Activated T-cell treated with anti-CD3 and anti-CD28 coated beads, Interleukin-2, amount 50 U/mL, for 24 hours (primary cell): Measurements from ENCODE around the gene SZRD1.
A peak's percentile ranks its signal among the peaks of the same experiment; 100 is the strongest.

ENCODE experiments used
- DNase-seq: peaks from one replicate; pipeline ENCODE4 v3.0.0-alpha.2; 2020
- H3K27ac Mint-ChIP-seq: 2 replicates; pipeline ENCODE4 v1.8.0; 2020; ENCODE audit warnings: mild to moderate bottlenecking, mixed read lengths
- H3K27me3 Mint-ChIP-seq: 2 replicates; pipeline ENCODE4 v1.8.0; 2020; ENCODE audit warnings: mixed read lengths
- H3K36me3 Mint-ChIP-seq: 2 replicates; pipeline ENCODE4 v1.8.0; 2020; ENCODE audit warnings: low read depth, mixed read lengths
- H3K4me1 Mint-ChIP-seq: 2 replicates; pipeline ENCODE4 v1.8.0; 2020; ENCODE audit warnings: low read depth, mixed read lengths
- H3K4me3 Mint-ChIP-seq: 2 replicates; pipeline ENCODE4 v1.8.0; 2020; ENCODE audit warnings: mild to moderate bottlenecking, moderate library complexity, mixed read lengths
- H3K9me3 Mint-ChIP-seq: 2 replicates; pipeline ENCODE4 v1.8.0; 2020; ENCODE audit warnings: mixed read lengths

Gene SZRD1

GRCh38 chr1:16434007-16434406 is 67.0 kb downstream of the SZRD1 start:
- Mint-ChIP-seq H3K9me3 (no peaks in the 10 kb centered on the region), H3K4me3 (no peak overlapping the region), H3K27ac (no peak overlapping the region), H3K36me3 (no peaks in the 10 kb centered on the region), H3K27me3 (no peaks in the 10 kb centered on the region), H3K4me1 (peaks cover 12% of the 10 kb centered on the region)
- no peak for DNase-seq

- Mint-ChIP-seq H3K27me3 (no peaks in the 10 kb centered on the region), H3K9me3 (no peaks in the 10 kb centered on the region), H3K4me3 (no peak overlapping the region), H3K27ac (no peak overlapping the region), H3K4me1 (peaks cover 12% of the 10 kb centered on the region), H3K36me3 (no peaks in the 10 kb centered on the region)
- no peak for DNase-seq
Observed at GRCh38 chr1:16434501-16434900, 67.5 kb downstream of the SZRD1 start.

GRCh38 chr1:16436946-16437474 is 70.0 kb downstream of the SZRD1 start, which contains the start of gene SPATA21:
Gene SPATA21 (minus strand): TSS chr1:16437424. CDS start chr1:16431371, 6,053 bp downstream.
- peaks cover 25% of the 10 kb centered on the region for H3K4me1 Mint-ChIP-seq
- peaks cover 12% of the 10 kb centered on the region for H3K36me3 Mint-ChIP-seq
- no peak within 1 kb of the TSS for H3K27ac Mint-ChIP-seq
- no peaks in the 10 kb centered on the region for H3K9me3 Mint-ChIP-seq
- DNase-seq: no peak
- H3K4me3 Mint-ChIP-seq: no peak within 1 kb of the TSS
- no peaks in the 10 kb centered on the region for H3K27me3 Mint-ChIP-seq

GRCh38 chr1:16438516-16438915 is 71.5 kb downstream of the SZRD1 start:
- Mint-ChIP-seq H3K4me1 (peaks cover 39% of the 10 kb centered on the region), H3K27me3 (no peaks in the 10 kb centered on the region), H3K4me3 (no peak overlapping the region), H3K27ac (no peak overlapping the region), H3K36me3 (peaks cover 22% of the 10 kb centered on the region), H3K9me3 (no peaks in the 10 kb centered on the region)
- DNase-seq: no peak

GRCh38 chr1:16438924-16439323 is 71.9 kb downstream of the SZRD1 start:
- no peak overlapping the region for H3K4me3 Mint-ChIP-seq
- no peak for DNase-seq
- no peaks in the 10 kb centered on the region for H3K9me3 Mint-ChIP-seq
- no peak overlapping the region for H3K27ac Mint-ChIP-seq
- no peaks in the 10 kb centered on the region for H3K27me3 Mint-ChIP-seq
- peaks cover 41% of the 10 kb centered on the region for H3K4me1 Mint-ChIP-seq
- H3K36me3 Mint-ChIP-seq: peaks cover 26% of the 10 kb centered on the region

GRCh38 chr1:16440131-16440469 is 73.1 kb downstream of the SZRD1 start:
- DNase-seq: no peak
- Mint-ChIP-seq H3K4me3 (peak overlapping the region; percentile 86), H3K27me3 (no peaks in the 10 kb centered on the region), H3K9me3 (no peaks in the 10 kb centered on the region), H3K27ac (peak overlapping the region; percentile 91), H3K4me1 (peaks cover 41% of the 10 kb centered on the region), H3K36me3 (peaks cover 37% of the 10 kb centered on the region)

GRCh38 chr1:16440470-16441281 is 73.6 kb downstream of the SZRD1 start, which contains the start of gene NECAP2:
Gene NECAP2 (plus strand): TSS chr1:16440724. CDS start chr1:16440762, 38 bp downstream.
- Mint-ChIP-seq H3K4me1 (peaks cover 42% of the 10 kb centered on the region), H3K27ac (peak within 1 kb of the TSS; percentile 91), H3K4me3 (peak within 1 kb of the TSS; percentile 86), H3K27me3 (no peaks in the 10 kb centered on the region), H3K36me3 (peaks cover 43% of the 10 kb centered on the region), H3K9me3 (no peaks in the 10 kb centered on the region)
- peak; percentile 98 for DNase-seq

- peaks cover 42% of the 10 kb centered on the region for H3K4me1 Mint-ChIP-seq
- no peaks in the 10 kb centered on the region for H3K27me3 Mint-ChIP-seq
- H3K9me3 Mint-ChIP-seq: no peaks in the 10 kb centered on the region
- H3K4me3 Mint-ChIP-seq: peak overlapping the region; percentile 86
- no peak for DNase-seq
- H3K27ac Mint-ChIP-seq: peak overlapping the region; percentile 91
- H3K36me3 Mint-ChIP-seq: peaks cover 47% of the 10 kb centered on the region
Observed at GRCh38 chr1:16441282-16441665, 74.2 kb downstream of the SZRD1 start.

GRCh38 chr1:16442265-16442664 is 75.2 kb downstream of the SZRD1 start:
- Mint-ChIP-seq H3K27ac (peak overlapping the region; percentile 91), H3K27me3 (no peaks in the 10 kb centered on the region), H3K36me3 (peaks cover 51% of the 10 kb centered on the region), H3K9me3 (no peaks in the 10 kb centered on the region), H3K4me1 (peaks cover 39% of the 10 kb centered on the region), H3K4me3 (peak overlapping the region; percentile 86)
- DNase-seq: no peak

GRCh38 chr1:16442941-16443340 is 75.9 kb downstream of the SZRD1 start:
- Mint-ChIP-seq H3K4me1 (peaks cover 41% of the 10 kb centered on the region), H3K4me3 (peak overlapping the region; percentile 28), H3K27ac (peak overlapping the region; percentile 91), H3K9me3 (no peaks in the 10 kb centered on the region), H3K36me3 (peaks cover 56% of the 10 kb centered on the region), H3K27me3 (no peaks in the 10 kb centered on the region)
- no peak for DNase-seq

- no peaks in the 10 kb centered on the region for H3K9me3 Mint-ChIP-seq
- H3K36me3 Mint-ChIP-seq: peaks cover 69% of the 10 kb centered on the region
- H3K27me3 Mint-ChIP-seq: no peaks in the 10 kb centered on the region
- peaks cover 42% of the 10 kb centered on the region for H3K4me1 Mint-ChIP-seq
- no peak overlapping the region for H3K4me3 Mint-ChIP-seq
- DNase-seq: no peak
- H3K27ac Mint-ChIP-seq: peak overlapping the region; percentile 72
Observed at GRCh38 chr1:16443975-16444770, 77.1 kb downstream of the SZRD1 start.

GRCh38 chr1:16445052-16445451 is 78.0 kb downstream of the SZRD1 start:
- H3K27me3 Mint-ChIP-seq: no peaks in the 10 kb centered on the region
- peaks cover 78% of the 10 kb centered on the region for H3K36me3 Mint-ChIP-seq
- no peak overlapping the region for H3K4me3 Mint-ChIP-seq
- peaks cover 48% of the 10 kb centered on the region for H3K4me1 Mint-ChIP-seq
- no peak for DNase-seq
- no peaks in the 10 kb centered on the region for H3K9me3 Mint-ChIP-seq
- H3K27ac Mint-ChIP-seq: peak overlapping the region; percentile 40

- Mint-ChIP-seq H3K27me3 (no peaks in the 10 kb centered on the region), H3K36me3 (peaks cover 83% of the 10 kb centered on the region), H3K4me3 (no peak overlapping the region), H3K4me1 (peaks cover 49% of the 10 kb centered on the region), H3K27ac (peak overlapping the region; percentile 26), H3K9me3 (no peaks in the 10 kb centered on the region)
- DNase-seq: no peak
Observed at GRCh38 chr1:16446116-16446515, 79.1 kb downstream of the SZRD1 start.

- Mint-ChIP-seq H3K4me3 (no peak overlapping the region), H3K27ac (peak overlapping the region; percentile 82), H3K27me3 (no peaks in the 10 kb centered on the region), H3K9me3 (no peaks in the 10 kb centered on the region), H3K4me1 (peaks cover 43% of the 10 kb centered on the region), H3K36me3 (peaks cover 88% of the 10 kb centered on the region)
- no peak for DNase-seq
Observed at GRCh38 chr1:16447641-16448040, 80.6 kb downstream of the SZRD1 start.
